H1 (cell line): Measurements from ENCODE around the gene C11orf58. TPM values are rescaled to one million over a fixed set of nuclear protein-coding genes. Genes with fewer than 3 reads are reported as not detected.

Source experiments
- RBBP5 ChIP-seq: IDR thresholded peaks from 2 replicates; pipeline ENCODE4 v1.7.1; 2012; ENCODE audit warnings: low read depth, mild to moderate bottlenecking, inconsistent platforms, low read length, moderate library complexity, borderline replicate concordance
- polyA plus RNA-seq, 7 experiments: library from polyadenylated mRNA; depleted of rRNA in 3 of 7; stranded (reverse) in 5 of 7; unstranded in 2 of 7; fragments of >200 nt in 5 of 7; fragments of 200-250 nt in 2 of 7; gene quantifications; 1 replicate in 5 of 7; 2 replicates in 1 of 7; 4 replicates in 1 of 7; pipeline versions ENCODE4 v1.2.1 to v1.2.3, GENCODE V29; 2011 to 2013; ENCODE audit warnings: missing spikeins in 2 of 7, mixed read lengths in 2 of 7
- total RNA-seq: library from RNA; stranded (reverse); fragmentation: NEBNext Ultra II Directional; extraction: Animal tissue kit (Norgen Biotek cat#: 25700); gene quantifications from 2 replicates; pipeline ENCODE4 v1.2.1, GENCODE V29; 2021

C11orf58 gene
- total and polyA plus RNA-seq, 2 of the 8 experiments (the other 6 are each of a cell fraction or from before 2014, with no cell fraction given): 70.7 to 181 TPM

DNA sequence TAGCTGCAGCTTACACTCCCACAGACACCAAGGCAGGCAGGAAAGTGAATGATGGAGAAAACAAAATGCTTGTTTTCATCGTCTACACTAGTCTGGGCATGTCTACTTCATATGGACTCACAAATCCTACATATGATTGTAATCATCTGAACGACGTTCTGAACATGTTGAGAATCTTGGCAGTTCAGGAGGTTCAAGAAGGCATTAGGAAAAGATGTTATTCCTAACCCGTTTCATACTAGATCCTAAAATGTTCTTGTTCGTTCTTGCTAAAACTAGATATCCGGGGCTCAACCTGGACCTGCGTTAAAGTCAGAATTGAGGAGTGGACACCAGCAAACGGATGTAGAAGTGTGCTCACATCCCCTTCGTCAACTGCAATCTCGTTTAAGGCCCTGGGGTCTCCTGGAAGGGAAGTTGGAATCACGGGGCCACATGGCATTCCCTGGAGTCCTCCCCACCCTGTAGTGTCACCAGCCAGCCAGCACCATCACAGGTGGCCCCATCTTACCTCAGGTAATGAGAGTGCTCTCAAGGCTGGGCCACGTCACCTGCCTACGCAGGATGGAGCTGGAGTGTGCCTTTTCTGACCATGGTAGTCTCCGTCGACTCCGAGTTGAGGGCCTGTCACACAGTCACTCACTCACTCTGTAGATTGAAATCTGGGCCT, 37.3 kb downstream of the C11orf58 start (continued):
- no peak for TF ChIP-seq RBBP5
